M059J (cell line): Measurements from ENCODE around the gene MUC6. TPM values are rescaled to one million over a fixed set of nuclear protein-coding genes. Genes with fewer than 3 reads are reported as not detected.

ENCODE experiments used
- DNase-seq: peaks from one replicate; pipeline ENCODE4 v3.0.0-alpha.2; 2012; ENCODE audit warnings: low read depth
- total RNA-seq: library from RNA; depleted of rRNA; stranded (reverse); fragments of >200 nt; shearing (Covaris generic); gene quantifications from 2 replicates; pipeline ENCODE4 v1.2.3, GENCODE V29; 2014; rRNA removed

The MUC6 gene
- total RNA-seq, 1 experiment from 2014 or later = not detected

- DNase-seq = no peak
Measured at GRCh38 chr11:967995-968751, 68.3 kb downstream of the MUC6 start.

- no peak for DNase-seq
Measured at GRCh38 chr11:965206-965775, 71.2 kb downstream of the MUC6 start.

GRCh38 chr11:963852-964251, 72.7 kb downstream of the MUC6 start:
- DNase-seq = no peak

Other genes with a start within 250 kb of the MUC6 start
- gene CEND1, start 246.6 kb downstream of the MUC6 start, total RNA-seq = not detected in 2 replicates
- 7.5 and 26.5 TPM in 2 replicates for gene SLC25A22, start 238.4 kb downstream of the MUC6 start, total RNA-seq
- 3.3 and 8.2 TPM in 2 replicates for gene PIDD1, start 231.5 kb downstream of the MUC6 start, total RNA-seq
- 714 and 877 TPM in 2 replicates for gene RPLP2, start 226.8 kb downstream of the MUC6 start, total RNA-seq
- gene PNPLA2, start 217.8 kb downstream of the MUC6 start, total RNA-seq = 27.8 and 50.0 TPM in 2 replicates
- 2.1 and 9.6 TPM in 2 replicates for gene CRACR2B, start 208.8 kb downstream of the MUC6 start, total RNA-seq
- gene CD151, start 203.8 kb downstream of the MUC6 start, total RNA-seq = 588 and 642 TPM in 2 replicates
- 147 and 201 TPM in 2 replicates for gene POLR2L, start 194.2 kb downstream of the MUC6 start, total RNA-seq
- 207 and 240 TPM in 2 replicates for gene TSPAN4, start 193.9 kb downstream of the MUC6 start, total RNA-seq
- 88.2 and 92.6 TPM in 2 replicates for gene CHID1, start 125.9 kb downstream of the MUC6 start, total RNA-seq
- gene AP2A2, start 110.8 kb downstream of the MUC6 start, total RNA-seq = 40.9 and 49.3 TPM in 2 replicates
- gene MUC2, start 38.2 kb upstream of the MUC6 start, total RNA-seq = not detected in 2 replicates
- not detected in 2 replicates for gene MUC5AC, start 121.2 kb upstream of the MUC6 start, total RNA-seq
- not detected in 2 replicates for gene MUC5B, start 186.3 kb upstream of the MUC6 start, total RNA-seq